Measurements from ENCODE around the gene PLA2G4C. TPM values are rescaled to one million over a fixed set of nuclear protein-coding genes. Genes with fewer than 3 reads are reported as not detected.

PLA2G4C gene, protein sequence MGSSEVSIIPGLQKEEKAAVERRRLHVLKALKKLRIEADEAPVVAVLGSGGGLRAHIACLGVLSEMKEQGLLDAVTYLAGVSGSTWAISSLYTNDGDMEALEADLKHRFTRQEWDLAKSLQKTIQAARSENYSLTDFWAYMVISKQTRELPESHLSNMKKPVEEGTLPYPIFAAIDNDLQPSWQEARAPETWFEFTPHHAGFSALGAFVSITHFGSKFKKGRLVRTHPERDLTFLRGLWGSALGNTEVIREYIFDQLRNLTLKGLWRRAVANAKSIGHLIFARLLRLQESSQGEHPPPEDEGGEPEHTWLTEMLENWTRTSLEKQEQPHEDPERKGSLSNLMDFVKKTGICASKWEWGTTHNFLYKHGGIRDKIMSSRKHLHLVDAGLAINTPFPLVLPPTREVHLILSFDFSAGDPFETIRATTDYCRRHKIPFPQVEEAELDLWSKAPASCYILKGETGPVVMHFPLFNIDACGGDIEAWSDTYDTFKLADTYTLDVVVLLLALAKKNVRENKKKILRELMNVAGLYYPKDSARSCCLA
- total RNA-seq, result 42.7 TPM

DNA sequence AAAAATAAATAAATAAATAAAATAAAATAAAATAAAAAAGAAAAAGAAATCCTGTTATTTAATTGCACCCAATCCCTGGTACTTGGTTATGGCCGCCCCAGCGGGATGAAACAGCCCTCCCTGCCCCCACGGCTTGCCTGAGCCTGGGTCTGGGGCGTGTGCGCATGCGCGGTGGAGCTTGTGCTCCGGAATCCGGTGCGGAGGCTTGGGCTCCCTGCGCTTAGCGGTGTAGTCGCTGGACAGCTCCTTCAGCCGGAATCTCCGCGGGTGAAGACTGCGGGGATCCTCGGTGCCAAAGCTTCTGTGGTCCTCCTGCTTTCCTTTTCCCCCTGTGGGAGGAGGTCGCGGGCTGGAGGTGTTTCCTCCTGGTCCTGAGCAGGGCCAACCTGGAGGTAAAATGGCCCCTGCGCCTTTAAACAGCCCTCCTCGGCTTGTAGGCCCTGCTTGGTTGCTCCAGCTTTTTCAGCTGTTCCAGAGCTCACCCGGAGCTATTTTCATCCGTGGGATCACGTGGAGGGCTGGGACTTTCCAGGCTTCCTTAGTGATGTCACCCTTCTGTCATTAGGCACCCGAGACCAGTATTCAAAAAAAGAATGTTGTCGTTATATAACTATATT lies at the start of gene PLA2G4C:
Gene PLA2G4C, minus strand, starts transcription at position 468 of the 617 bp plus-strand sequence. CDS start 4,288 bp downstream, outside the sequence.

DNA sequence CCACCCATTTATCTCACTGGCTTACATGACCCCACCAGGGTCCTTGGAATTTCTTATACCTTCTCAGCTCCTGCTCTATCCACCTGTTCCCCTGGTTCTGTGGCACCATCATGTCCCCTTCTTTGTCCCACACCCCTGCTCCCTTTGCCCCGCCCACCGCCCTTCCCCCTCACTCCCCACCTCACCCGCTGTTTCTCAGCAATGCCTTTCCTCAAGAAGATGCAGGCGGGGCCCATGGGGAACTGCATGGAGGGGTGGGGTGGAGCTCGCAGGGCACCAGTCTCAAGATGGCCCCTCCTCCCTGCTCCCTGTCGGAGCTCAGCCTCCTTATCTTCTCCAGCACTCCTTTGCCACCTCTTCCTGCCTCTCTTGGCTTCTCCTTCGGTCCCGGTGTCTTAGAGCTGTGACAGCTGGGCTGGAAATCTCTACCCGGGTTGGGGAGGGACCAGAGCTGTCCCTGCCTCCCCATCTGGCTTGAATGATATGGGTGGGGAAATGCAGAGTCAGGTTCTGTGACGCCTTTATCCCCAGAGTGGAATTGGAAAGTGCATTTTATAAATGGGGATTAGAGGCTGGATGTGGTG lies 66.8 kb downstream of the PLA2G4C start, which contains the start of gene CABP5:
Gene CABP5, minus strand, starts transcription at position 405 of the 584 bp plus-strand sequence. Its CDS starts 157 bp downstream, at position 248.

Other genes starting within 250 kb of the PLA2G4C start
- gene SULT2A1, start 224.5 kb downstream of the PLA2G4C start, total RNA-seq, result not detected
- 1.6 TPM for gene BSPH1, start 118.6 kb downstream of the PLA2G4C start, total RNA-seq
- gene ELSPBP1, start 116.2 kb downstream of the PLA2G4C start, total RNA-seq, result 1.5 TPM
- 43.1 TPM for gene CABP5, start 66.7 kb downstream of the PLA2G4C start, total RNA-seq
- 44.2 TPM for gene LIG1, start 59.5 kb upstream of the PLA2G4C start, total RNA-seq
- 6.2 TPM for gene ZSWIM9, start 59.9 kb upstream of the PLA2G4C start, total RNA-seq
- gene CARD8, start 145.1 kb upstream of the PLA2G4C start, total RNA-seq, result 78.3 TPM
- gene ZNF114, start 159.3 kb upstream of the PLA2G4C start, total RNA-seq, result 5.1 TPM
- gene EMP3, start 214.7 kb upstream of the PLA2G4C start, total RNA-seq, result 17.3 TPM

Measured in camera-type eye (tissue), 1 donor.